CD4-positive, alpha-beta T cell treated with Interleukin-4 for 4 hours (primary cell): Measurements from ENCODE around the gene CEACAM19.
"Not testable (repeated sequence)": the region's sequence is repeated elsewhere in the genome, so short reads cannot be mapped to it uniquely, and the experiment has no call there.

ENCODE experiments used
- DNase-seq: peaks from one replicate; pipeline ENCODE4 v3.0.0-alpha.2; 2020

The CEACAM19 gene, protein sequence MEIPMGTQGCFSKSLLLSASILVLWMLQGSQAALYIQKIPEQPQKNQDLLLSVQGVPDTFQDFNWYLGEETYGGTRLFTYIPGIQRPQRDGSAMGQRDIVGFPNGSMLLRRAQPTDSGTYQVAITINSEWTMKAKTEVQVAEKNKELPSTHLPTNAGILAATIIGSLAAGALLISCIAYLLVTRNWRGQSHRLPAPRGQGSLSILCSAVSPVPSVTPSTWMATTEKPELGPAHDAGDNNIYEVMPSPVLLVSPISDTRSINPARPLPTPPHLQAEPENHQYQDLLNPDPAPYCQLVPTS

DNA sequence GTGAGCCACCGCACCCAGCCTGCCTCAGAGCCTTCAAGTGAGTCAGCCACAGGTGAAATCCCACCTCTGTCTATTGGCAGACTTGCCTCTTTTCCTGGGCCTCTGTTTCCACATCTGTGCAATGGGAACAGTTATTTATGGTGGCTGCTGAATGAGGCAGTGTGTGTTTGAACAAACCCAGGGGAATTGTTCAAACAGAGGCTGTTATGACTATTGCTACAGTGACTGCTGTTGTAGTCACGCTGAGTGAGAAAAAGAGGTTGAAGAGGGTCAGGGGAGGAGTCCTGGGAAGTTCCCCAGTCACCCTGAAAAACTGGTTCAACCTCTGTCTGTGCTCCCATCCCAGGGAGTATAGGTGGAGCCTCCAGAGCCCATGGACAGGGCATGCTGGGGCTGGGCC lies at the start of gene CEACAM19:
CEACAM19 (plus strand) TSS at position 83 of the 400 bp plus-strand sequence. CDS start 450 bp downstream, outside the sequence.
- DNase-seq, result no peak

DNA sequence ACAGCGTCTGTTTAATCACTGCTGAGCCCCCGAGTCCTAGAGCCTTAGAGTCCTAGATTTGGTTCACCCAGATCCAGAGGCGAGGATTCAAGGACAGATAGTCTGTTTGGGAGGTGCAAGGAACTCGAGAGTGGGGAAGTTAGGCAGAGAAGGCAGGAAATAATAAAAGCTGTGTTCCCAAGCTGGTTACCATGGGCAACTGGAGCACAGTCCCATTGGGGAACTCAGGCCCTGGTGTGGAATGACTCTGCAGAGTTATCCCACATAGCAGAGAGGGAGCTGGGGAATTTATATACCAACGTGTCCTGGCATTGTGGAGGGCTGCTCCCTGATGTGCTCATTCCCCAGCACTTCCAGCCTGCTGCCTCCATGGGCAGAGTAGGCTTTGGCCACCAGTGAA lies 48.2 kb upstream of the CEACAM19 start:
- DNase-seq, result no peak

DNA sequence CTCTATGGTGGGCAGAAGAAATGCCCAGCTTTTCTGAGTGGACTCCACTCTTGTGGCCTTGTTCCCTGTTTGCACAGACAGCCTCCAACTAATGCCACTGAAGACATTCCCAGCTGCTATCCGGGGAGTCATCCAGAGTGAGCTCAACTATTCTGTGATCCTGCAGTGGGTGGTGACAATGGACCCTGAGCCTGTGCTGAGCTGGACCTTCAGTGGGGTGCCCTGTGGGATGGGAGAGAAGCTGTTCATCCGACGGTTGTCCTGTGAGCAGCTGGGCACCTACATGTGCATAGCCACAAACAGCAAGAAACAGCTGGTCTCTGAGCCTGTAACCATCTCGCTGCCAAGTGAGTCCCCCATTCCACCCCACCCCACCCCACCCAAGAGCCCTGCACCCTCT lies 47.7 kb upstream of the CEACAM19 start:
- no peak for DNase-seq

DNA sequence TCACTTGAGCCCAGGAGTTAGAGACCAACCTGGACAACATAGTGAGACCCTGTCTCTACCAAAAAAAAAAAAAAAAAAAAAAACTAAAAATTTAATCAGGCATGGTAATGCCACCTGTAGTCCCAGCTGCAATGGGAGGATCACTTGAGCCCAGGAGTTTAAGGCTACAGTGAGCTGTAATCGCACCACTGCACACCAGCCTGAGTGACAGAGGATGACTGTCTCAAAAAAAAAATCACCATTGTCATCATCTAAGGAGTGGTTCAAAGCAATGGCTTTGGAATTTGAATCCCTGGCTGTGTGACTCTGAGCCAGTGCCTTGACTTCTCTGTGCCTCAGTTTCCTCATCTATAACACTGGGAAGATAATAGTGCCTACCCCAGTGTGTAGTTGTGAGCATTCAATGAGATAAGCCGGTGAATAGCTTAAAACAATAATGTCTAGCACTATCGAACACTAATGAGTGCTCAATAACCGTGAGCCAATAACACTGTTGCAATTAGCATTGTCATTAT lies 46.4 kb upstream of the CEACAM19 start:
- DNase-seq, result no peak

DNA sequence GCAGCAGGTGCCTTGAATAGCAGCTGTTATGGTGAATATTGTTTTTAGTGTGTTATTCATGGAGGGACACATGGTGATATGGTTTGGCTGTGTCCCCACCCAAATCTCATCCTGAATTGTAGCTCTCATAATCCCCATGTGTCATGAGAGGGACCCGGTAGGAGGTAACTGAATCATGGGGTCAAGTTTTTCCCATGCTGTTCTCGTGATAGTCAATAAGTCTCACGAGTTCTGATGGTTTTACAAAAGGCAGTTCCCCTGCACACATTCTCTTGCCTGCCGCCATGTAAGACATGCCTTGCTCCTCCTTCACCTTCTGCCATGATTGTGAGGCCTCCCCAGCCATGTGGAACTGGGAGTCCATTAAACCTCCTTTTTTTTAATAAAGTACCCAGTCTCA lies 45.6 kb upstream of the CEACAM19 start:
- not testable (repeated sequence) for DNase-seq

DNA sequence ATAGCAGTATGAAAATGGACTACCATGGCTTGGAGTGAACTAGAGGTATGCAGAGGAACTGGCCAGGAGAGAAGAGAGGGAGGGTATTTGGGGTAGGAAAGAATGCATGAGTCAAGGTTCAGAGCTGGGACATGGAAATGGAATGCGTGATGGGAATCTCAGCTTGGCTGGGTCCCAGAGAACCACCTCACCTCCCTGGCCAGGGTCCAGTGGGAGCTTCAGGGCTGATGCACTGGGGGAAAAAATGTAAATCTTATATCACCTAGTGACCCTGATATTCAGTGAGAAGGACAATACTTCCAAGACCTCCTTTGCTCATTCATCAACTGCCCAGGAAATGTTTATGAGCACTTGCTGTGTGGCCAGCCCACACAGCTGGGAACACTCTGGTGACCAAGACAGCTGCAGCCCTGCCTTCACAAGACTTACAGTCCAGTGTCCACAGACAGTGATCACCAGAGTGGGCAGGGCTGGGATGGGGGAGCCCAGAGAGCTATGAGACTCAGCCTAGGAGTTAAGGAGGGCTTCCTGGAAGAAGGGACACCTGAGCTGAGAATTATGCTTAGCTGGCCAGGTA lies 45.1 kb upstream of the CEACAM19 start:
- no peak for DNase-seq

DNA sequence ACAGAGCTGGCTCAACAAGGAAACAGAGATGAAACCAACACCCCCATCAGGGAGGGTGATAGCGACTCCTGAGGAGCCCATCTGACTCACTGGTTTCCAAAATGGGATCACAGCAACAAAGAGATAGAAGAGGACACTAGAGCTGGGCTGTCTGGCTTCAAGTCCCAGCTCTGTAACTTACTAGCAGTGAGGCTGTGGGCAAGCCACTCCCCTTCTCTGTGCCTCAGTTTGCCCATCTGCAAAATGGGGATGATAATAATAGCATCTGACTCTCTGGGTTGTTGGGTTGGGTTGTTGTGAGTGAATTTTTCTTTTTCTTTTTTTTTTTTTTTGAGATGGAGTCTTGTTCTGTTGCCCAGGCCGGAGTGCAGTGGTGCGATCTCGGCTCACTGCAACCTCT lies 43.7 kb upstream of the CEACAM19 start:
- no peak for DNase-seq

DNA sequence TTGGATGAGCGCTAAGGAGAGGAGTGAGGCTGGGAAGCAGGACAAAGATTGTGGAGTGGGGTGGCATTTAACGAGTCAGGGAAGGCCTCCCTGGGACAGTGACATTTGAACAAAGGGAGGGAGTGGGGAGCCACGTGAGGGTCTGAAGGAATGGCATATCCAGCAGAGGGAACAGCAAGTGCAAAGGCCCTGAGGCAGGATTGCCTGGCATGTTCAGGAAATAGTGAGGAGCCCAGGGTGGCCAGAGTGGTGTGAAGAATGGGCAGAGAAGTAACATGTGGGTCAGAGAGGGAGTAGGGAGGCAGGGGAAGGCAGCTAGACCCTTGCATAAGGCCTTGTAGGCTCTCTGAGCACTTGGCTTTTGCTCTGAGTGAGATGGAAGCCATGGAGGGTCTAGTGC lies 42.5 kb upstream of the CEACAM19 start:
- DNase-seq, result no peak

DNA sequence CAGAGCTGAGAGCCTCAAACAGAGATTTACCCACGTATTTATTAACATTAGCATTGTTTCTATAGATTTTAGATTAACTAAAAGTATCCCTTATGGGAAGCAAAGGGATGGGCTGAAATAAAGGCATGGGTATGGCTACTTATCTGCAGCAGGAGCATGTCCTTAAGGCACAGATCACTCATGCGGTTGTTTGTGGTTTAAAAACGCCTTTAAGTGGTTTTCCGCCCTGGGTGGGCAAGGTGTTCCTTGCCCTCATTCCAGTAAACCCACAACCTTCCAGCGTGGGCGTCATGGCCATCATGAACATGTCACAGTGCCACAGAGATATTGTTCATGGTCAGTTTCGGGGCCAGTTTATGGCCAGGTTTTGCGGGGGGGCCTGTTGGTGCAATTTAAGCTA lies 39.7 kb upstream of the CEACAM19 start:
- not testable (repeated sequence) for DNase-seq

DNA sequence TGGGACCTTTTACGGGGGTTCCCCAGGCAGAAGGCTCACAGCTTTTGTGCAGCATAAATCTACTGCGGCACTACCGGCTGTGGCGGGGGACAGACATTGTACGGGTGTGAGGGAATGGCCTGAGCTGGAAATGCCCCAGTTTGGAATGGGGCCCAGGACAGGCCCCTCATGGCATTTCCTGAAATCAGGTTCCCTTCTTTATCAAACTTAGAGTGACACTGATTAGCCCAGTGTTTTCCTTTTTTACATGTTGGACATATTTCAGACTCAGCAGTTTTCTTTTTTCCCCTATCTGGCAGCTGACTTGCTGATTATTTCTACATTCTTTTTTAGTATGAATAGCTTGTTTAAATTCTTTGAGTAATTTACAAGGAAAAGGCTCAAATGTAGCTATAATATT lies 37.2 kb upstream of the CEACAM19 start:
- not testable (repeated sequence) for DNase-seq

DNA sequence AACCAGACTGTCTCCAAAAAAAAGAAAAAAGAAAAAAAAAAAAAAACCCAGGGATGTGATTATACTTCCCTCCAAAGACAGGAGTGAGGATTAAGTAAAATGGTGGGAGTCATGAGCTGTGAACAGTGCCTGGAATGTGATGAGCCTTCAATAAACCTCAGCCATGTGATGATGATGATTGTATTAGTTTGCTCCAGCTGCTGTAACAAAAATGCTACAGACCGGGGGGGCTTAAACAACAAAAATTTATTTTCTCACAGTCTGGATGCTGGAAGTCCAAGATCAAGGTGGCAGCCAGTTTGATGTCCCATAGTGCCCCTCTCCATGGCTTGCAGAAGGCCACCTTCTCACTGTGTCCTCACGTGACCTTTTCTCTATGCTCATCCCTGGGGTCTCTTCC lies 36.5 kb upstream of the CEACAM19 start:
- no peak for DNase-seq

DNA sequence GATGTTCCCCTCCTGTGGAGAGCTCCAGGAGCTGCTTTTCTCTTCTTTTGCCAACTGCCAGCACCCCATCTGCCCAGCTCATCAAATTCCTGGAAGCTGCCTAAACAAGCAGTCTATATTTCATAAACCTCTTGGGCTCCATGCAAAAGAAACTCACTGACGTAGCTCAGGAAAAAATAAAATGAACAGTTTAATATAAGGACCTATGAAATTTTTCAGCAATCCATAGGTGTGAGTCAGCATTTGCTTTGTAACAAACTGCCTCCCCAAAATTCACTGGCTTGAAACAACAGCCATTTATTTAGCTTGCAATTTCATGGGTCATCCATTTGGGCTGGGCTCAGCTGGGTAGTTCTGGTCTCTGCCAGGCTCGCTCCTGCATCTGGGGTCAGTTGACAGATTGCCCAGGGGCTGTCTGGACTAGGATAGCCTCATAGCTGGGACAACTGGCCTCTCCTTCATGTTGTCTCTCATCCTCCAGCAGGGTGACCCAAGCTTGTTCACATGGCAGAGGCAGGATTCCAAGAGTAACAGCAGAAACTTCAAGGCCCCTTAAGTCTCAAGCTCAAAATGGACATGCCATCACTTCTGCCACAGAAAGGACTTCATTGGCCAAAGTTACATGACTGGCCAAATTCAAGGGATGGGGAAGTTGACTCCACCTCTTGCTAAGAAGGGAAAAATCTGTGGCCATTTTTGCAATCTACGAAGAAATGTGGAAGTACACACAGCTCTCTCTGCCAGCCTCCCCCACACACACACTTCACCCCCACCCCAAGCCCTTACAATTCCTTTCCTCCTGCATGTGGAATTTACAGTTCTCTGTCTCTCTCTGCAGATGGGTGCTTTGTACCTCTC lies 35.5 kb upstream of the CEACAM19 start:
- DNase-seq, result no peak

DNA sequence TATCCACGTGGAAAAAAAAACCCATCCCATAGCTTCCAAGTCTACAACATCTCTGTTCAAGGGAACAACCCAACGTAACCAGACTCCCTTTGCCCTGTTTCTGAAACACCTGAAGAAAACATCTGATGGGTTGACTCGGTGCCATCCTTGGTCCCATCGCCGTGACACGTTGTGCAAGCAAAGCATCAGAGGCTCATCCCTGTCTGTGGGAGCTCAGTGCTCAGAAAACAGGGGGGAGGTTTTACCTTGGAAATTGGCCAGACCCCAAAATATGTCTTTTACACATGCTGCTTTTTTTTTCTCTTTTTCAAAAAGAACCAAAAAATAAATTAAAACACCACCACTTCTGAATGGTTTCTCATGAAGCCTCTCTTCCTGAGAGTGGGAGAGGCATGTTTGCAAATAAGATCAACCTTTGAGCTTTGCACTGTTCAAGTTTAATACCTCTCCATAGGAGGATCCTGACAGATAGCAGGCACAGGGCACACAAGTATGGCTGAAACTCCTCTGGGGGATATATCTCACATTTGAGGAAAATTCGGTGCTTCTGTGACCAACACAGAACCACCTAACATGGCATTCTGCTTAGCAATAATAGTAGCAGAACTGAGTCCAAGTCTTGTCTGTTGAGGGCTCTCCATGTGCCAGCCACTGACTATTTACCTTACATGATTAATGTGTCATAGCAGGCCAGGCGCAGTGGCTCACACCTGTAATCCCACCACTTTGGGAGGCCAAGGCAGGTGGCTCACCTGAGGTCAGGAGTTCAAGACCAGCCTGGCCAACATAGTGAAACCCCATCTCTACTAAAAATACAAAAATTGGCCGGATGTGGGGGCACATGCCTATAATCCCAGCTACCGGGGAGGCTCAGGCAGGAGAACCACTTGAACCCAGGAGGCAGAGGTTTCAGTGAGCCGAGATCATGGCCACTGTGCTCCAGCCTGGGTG lies 34.6 kb upstream of the CEACAM19 start:
- DNase-seq, result no peak

DNA sequence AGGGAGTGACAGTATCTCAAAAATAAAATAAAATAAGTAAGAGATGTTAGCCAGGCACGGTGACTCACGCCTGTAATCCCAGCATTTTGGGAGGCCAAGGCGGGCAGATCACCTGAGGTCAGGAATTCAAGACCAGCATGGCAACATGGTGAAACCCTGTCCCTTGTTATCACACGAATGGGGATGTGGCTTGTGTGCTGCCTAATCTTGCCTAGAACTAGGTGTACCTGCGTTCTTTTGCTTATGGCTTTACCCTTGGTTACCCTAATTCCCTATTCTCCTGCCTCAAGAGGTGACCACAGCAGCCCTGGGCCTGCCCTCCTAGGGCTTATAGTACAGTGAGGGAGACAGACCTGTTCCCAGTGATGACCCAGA lies 33.9 kb upstream of the CEACAM19 start:
- no peak for DNase-seq

DNA sequence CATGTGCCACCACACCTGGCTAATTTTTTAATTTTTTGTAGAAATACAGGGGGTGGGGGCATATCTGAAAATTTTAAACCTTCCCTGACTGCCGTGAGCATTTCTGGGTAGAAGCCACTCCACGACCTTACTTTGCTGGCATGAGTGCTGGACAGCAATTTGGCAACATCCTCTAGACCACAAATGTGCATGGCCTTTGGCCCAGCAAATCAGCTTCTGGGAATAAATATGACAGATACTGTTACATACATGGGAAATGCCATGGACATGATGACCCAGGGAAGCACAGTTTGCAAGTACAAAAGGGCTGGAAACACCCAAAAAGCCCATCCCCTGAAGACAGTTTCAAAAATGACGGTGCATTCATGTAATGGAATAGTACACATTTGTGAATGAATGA lies 30.8 kb upstream of the CEACAM19 start:
- no peak for DNase-seq

DNA sequence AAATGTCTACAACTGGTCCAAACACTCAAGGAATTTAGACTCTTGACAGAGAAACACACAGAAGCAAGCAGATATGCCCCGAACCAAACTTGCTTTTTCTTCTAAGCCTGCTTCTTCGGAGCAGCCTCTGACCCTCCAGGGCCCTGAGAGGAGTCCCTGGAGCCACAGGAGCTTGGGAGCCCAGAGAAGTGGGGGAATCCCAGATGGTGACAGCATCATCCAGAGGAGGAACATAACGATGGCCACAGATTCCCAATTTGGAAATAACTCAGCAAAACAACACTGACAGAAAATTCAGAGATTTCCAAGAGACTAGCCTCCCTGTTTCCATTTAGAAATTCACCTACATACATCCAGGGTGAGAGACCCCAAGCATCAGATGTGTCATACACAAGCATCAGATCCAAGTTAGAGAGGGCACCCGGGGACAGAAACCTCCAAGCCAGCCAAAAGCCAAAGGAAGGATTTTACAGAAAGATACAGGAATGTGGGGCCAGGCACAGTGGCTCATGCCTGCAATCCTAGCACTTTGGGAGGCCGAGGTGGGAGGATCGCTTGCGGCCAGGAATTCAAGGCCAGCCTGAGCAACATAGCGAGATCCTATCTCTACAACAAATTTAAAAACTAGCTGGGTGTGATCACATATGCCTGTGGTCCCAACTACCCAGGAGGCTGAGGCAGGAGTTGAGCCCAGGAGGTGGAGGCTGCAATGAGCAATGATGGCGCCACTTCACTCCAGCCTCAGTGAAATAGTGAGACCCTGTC lies 29.6 kb upstream of the CEACAM19 start:
- DNase-seq, result no peak

DNA sequence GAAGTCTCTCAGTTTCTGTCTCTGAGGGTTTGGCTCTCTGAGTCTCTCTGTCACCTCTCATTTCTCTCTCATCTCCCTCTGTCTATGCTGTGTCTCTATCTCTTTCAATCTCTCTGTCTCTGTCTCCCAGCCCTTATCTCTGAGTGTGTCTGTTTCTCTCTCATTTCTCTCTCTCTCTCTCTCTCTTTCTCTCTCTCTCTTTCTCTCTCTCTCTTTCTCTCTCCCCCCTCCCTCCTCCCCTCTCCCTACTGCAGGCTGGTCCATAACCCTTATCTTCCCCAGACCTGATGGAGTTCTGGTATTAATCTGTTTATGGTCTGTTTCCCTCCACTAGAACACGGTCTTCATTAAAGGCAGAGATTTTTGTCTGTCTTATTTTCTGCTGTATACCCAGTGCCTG lies 28.9 kb upstream of the CEACAM19 start:
- no peak for DNase-seq

DNA sequence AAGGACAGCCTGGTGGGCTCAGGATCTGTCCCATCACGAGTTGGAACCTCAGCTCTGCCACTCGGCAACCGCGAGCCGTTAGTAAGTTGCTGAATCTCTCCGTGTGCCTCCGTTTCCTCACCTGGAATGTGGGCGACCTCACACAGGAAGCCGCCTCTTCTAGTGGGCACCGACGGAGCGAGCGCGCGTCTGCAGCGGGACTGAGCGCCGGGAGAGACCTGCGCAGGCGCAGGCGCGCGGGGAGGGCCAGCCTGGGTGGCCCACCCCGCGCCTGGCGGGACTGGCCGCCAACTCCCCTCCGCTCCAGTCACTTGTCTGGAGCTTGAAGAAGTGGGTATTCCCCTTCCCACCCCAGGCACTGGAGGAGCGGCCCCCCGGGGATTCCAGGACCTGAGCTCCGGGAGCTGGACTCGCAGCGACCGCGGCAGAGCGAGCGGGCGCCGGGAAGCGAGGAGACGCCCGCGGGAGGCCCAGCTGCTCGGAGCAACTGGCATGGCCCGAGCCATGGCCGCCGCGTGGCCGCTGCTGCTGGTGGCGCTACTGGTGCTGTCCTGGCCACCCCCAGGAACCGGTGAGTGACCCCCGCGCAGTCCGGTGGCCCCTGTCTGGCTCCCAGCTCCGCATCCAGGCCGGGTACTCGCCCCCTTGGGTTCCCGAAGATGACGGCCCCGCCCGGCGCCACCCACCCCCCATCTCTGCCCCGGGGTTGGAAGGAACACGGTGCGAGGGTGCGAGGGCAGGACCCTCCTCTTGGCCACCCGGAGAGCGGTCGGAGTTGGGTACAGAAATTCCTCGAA lies 27.5 kb upstream of the CEACAM19 start, which contains the start of gene PVR:
PVR (plus strand) TSS at position 306 of the 797 bp plus-strand sequence; CDS start at position 493, 187 bp downstream.
- DNase-seq, result no peak

DNA sequence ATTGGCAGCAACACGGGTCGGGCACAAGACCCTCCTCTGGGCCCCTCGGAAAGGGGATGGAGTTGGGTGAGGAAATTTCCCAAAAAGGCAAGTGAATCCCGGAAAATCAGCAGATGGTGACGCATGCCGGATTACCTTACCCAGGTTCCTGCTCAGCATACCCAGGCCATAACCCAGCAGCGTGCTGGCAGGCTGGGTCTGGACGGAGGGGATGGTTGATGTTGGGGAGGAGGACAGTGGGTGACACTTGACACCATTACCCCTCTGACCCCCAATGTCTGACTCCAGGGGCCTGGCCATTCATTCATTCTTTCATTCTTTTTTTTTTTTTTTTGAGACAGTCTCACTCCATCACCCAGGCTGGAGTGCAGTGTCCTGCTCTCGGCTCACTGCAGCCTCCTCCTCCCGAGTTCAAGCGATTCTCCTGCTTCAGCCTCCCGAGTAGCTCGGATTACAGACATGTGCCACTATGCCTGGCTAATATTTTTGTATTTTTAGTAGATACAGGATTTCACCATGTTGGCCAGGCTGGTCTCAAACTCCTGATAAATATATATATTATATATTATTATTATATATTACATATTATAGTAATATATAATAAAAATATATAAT lies 26.8 kb upstream of the CEACAM19 start:
- DNase-seq, result no peak

DNA sequence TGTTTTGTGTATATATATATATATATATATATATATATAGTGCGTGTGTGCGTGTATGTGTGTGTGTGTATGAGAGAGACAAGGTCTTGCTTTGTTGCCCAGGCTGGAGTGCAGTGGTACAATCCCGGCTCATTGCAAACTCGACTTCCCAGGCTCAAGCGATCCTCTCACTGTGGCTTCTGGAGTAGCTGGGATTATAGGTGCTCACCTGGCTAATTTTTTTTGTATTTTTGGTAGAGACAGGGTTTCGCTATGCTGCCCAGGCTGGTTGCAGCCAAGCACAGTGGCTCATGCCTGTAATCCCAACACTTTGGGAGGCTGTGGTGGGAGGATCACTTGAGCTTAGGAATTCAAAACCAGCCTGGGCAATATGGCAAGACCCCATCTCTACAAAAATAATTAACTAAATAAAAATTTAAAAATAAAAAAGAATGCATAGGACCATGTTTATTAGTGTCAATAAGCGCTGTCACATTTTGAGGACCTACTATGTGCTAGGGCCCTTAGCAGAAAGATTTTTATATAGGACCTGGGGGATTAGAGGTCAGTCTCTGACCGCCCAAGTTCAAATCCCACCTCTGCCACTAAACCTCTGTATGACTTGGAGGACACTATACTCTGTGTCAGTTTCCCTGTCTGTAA lies 25.8 kb upstream of the CEACAM19 start:
- DNase-seq, result no peak
